H9 (cell line): ENCODE data around the gene ERO1A. TPM values are rescaled to one million over a fixed set of nuclear protein-coding genes. Genes with fewer than 3 reads are reported as not detected.
A peak's percentile ranks its signal among the peaks of the same experiment; 100 is the strongest.
"Not testable (repeated sequence)": the region's sequence is repeated elsewhere in the genome, so short reads cannot be mapped to it uniquely, and the experiment has no call there.

Experiments used
- DNase-seq: peaks from one replicate; pipeline ENCODE4 v3.0.0-alpha.2; 2017
- H2AFZ ChIP-seq: one replicate; pipeline ENCODE4 v1.6.1; 2013; ENCODE audit warnings: mild to moderate bottlenecking, low read length, control low read depth, moderate library complexity
- H2AK5ac ChIP-seq: 2 replicates; pipeline ENCODE4 v1.6.1; 2013; ENCODE audit warnings: low read length, control low read depth, mixed read lengths; ENCODE audit not compliant: insufficient read length
- H2BK120ac ChIP-seq: one replicate; pipeline ENCODE4 v1.6.1; 2013; ENCODE audit warnings: low read depth, mild to moderate bottlenecking, low read length, control low read depth, inconsistent platforms; ENCODE audit not compliant: poor library complexity, severe bottlenecking
- H2BK12ac ChIP-seq: 2 replicates; pipeline ENCODE4 v1.6.1; 2013; ENCODE audit warnings: low read length, control low read depth, mixed read lengths, low read depth; ENCODE audit not compliant: insufficient read length
- H2BK15ac ChIP-seq: 2 replicates; pipeline ENCODE4 v1.6.1; 2013; ENCODE audit warnings: low read depth, low read length, control low read depth
- H2BK20ac ChIP-seq: one replicate; pipeline ENCODE4 v1.6.1; 2013; ENCODE audit warnings: low read depth, mild to moderate bottlenecking, low read length, control low read depth, inconsistent platforms; ENCODE audit not compliant: poor library complexity, severe bottlenecking
- H2BK5ac ChIP-seq: 2 replicates; pipeline ENCODE4 v1.6.1; 2013; ENCODE audit warnings: low read length, control low read depth, mixed read lengths; ENCODE audit not compliant: insufficient read length
- H3K14ac ChIP-seq: 2 replicates; pipeline ENCODE4 v1.6.1; 2013; ENCODE audit warnings: low read length, control low read depth; ENCODE audit not compliant: insufficient read depth
- H3K18ac ChIP-seq: 2 replicates; pipeline ENCODE4 v1.6.1; 2013; ENCODE audit warnings: low read depth, mild to moderate bottlenecking, mixed read lengths, low read length, control low read depth; ENCODE audit not compliant: insufficient read length
- H3K23ac ChIP-seq: 2 replicates; pipeline ENCODE4 v1.6.1; 2013; ENCODE audit warnings: low read length, control low read depth, mixed read lengths, low read depth; ENCODE audit not compliant: insufficient read length
- H3K23me2 ChIP-seq: 2 replicates; pipeline ENCODE4 v1.6.1; 2013; ENCODE audit warnings: low read depth, mild to moderate bottlenecking, mixed read lengths, low read length, control low read depth; ENCODE audit not compliant: insufficient read length, poor library complexity, severe bottlenecking
- H3K27ac ChIP-seq: 2 replicates; pipeline ENCODE4 v1.5.1; 2013; ENCODE audit warnings: low read length, control low read depth, mixed read lengths, low read depth; ENCODE audit not compliant: insufficient read length
- H3K27me3 ChIP-seq: 2 replicates; pipeline ENCODE4 v1.6.1; 2013; ENCODE audit warnings: low read length, control low read depth, inconsistent platforms; ENCODE audit not compliant: insufficient read depth
- H3K4ac ChIP-seq: 2 replicates; pipeline ENCODE4 v1.6.1; 2013; ENCODE audit warnings: low read depth, mild to moderate bottlenecking, control low read depth, inconsistent platforms, low read length, moderate library complexity
- H3K4me1 ChIP-seq: 2 replicates; pipeline ENCODE4 v1.6.1; 2013; ENCODE audit warnings: low read length, control low read depth, inconsistent platforms; ENCODE audit not compliant: insufficient read depth
- H3K4me2 ChIP-seq: 2 replicates; pipeline ENCODE4 v1.6.1; 2013; ENCODE audit warnings: low read length, control low read depth, mixed read lengths; ENCODE audit not compliant: insufficient read length, insufficient read depth
- H3K56ac ChIP-seq: 2 replicates; pipeline ENCODE4 v1.6.1; 2013; ENCODE audit warnings: low read depth, mild to moderate bottlenecking, mixed read lengths, low read length, control low read depth; ENCODE audit not compliant: insufficient read length
- H3K79me1 ChIP-seq: 2 replicates; pipeline ENCODE4 v1.6.1; 2013; ENCODE audit warnings: low read depth, mild to moderate bottlenecking, moderate library complexity, low read length, control low read depth, inconsistent platforms; ENCODE audit not compliant: insufficient read depth, poor library complexity, severe bottlenecking
- H3K79me2 ChIP-seq: 2 replicates; pipeline ENCODE4 v1.6.1; 2013; ENCODE audit warnings: low read length, control low read depth, inconsistent platforms; ENCODE audit not compliant: insufficient read depth
- H3K9ac ChIP-seq: 2 replicates; pipeline ENCODE4 v1.6.1; 2013; ENCODE audit warnings: low read length, control low read depth, mixed read lengths; ENCODE audit not compliant: insufficient read length; ENCODE audit errors: extremely low read depth
- H3K9me3 ChIP-seq: one replicate; pipeline ENCODE4 v1.6.1; 2013; ENCODE audit warnings: low read depth, low read length, inconsistent platforms; ENCODE audit not compliant: control insufficient read depth
- H3T11ph ChIP-seq: one replicate; pipeline ENCODE4 v1.6.1; 2013; ENCODE audit warnings: mild to moderate bottlenecking, low read length, control low read depth, inconsistent platforms
- H4K20me1 ChIP-seq: one replicate; pipeline ENCODE4 v1.6.1; 2013; ENCODE audit not compliant: control insufficient read depth, insufficient read length, insufficient read depth
- H4K5ac ChIP-seq: 2 replicates; pipeline ENCODE4 v1.6.1; 2013; ENCODE audit warnings: low read depth, mild to moderate bottlenecking, mixed read lengths, low read length, control low read depth; ENCODE audit not compliant: insufficient read length
- H4K8ac ChIP-seq: replicated peaks from 2 replicates; pipeline ENCODE4 v1.6.1; 2013; ENCODE audit warnings: low read length, control low read depth, mixed read lengths, low read depth; ENCODE audit not compliant: insufficient read length
- H4K91ac ChIP-seq: 2 replicates; pipeline ENCODE4 v1.6.1; 2013; ENCODE audit warnings: low read depth, mild to moderate bottlenecking, moderate library complexity, mixed read lengths, low read length, control low read depth; ENCODE audit not compliant: insufficient read length
- H3K27ac Mint-ChIP-seq, 3 experiments: 2 replicates in 2 of 3; 3 replicates in 1 of 3; pipeline ENCODE4 v1.8.0; 2020 to 2021; ENCODE audit warnings: mixed read lengths in 3 of 3, mild to moderate bottlenecking in 1 of 3, moderate library complexity in 1 of 3
- H3K27me3 Mint-ChIP-seq: 2 replicates; pipeline ENCODE4 v1.8.0; 2021; ENCODE audit warnings: low read depth, mild to moderate bottlenecking, moderate library complexity, mixed read lengths
- H3K36me3 Mint-ChIP-seq, 3 experiments: 2 replicates in 2 of 3; 3 replicates in 1 of 3; pipeline ENCODE4 v1.8.0; 2020 to 2021; ENCODE audit warnings: low read depth in 3 of 3, mixed read lengths in 3 of 3; ENCODE audit not compliant: insufficient read depth in 1 of 3
- H3K4me1 Mint-ChIP-seq, 2 experiments: 2 replicates each; pipeline ENCODE4 v1.8.0; 2020; ENCODE audit warnings: mixed read lengths in 2 of 2
- H3K4me3 Mint-ChIP-seq, 2 experiments: 2 replicates in 1 of 2; 3 replicates in 1 of 2; pipeline ENCODE4 v1.8.0; 2020 to 2021; ENCODE audit warnings: mild to moderate bottlenecking in 2 of 2, mixed read lengths in 2 of 2, moderate library complexity in 1 of 2
- H3K9me3 Mint-ChIP-seq, 2 experiments: 2 replicates in 1 of 2; 3 replicates in 1 of 2; pipeline ENCODE4 v1.8.0; 2020; ENCODE audit warnings: mild to moderate bottlenecking in 2 of 2, mixed read lengths in 2 of 2, moderate library complexity in 1 of 2
- WGBS: extraction: QIAGEN DNeasy Blood & Tissue Kit; methylation state at CpG from one replicate; pipeline ENCODE4 v1.1.7; 2013; ENCODE audit warnings: missing lambda C conversion rate, low lambda C conversion rate, mixed read lengths; ENCODE audit not compliant: insufficient read length; ENCODE audit errors: extremely low coverage; 5-methylcytosine and 5-hydroxymethylcytosine counted together
- total RNA-seq: library from RNA; stranded (reverse); gene quantifications from 2 replicates; pipeline ENCODE4 v1.2.1, GENCODE V29; 2021
- TF ChIP-seq, protein P1 (sequence below): fragments of 200-600 bp; sonication (generic); conservative IDR thresholded peaks from 3 replicates; pipeline ENCODE4 v1.8.0; 2021; ENCODE audit warnings: antibody characterized with exemption, mild to moderate bottlenecking

ERO1A gene
- total RNA-seq, 1 experiment from 2014 or later = 37.1 TPM

DNA sequence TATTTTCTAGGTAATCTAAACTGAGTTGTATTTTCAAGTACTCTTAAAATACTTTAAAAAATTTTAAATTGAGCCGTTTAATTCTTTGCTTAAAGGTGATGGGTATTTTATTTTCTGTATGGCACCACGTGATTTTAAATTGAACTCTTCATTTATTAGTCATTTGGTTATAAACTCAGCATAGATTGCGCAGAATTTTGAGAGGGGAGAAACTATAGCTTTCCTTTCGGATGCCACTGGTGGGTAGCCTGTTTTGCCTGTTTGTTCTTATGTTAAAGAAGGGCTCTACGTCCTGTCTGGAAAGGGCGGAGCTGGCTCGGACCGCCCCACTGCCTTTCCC lies 34.2 kb upstream of the ERO1A start:
- Histone ChIP-seq H3K4ac (no peak overlapping the region), H3T11ph (no peak overlapping the region), H3K14ac (no peak overlapping the region), H3K27me3 (no peaks in the 10 kb centered on the region), H4K20me1 (no peaks in the 10 kb centered on the region), H4K5ac (no peak overlapping the region), H2BK5ac (no peak overlapping the region), H2BK120ac (no peak overlapping the region), H2AK5ac (no peak overlapping the region), H3K27ac (no peak overlapping the region), H3K56ac (no peak overlapping the region), H4K91ac (no peak overlapping the region), H2BK20ac (no peak overlapping the region), H3K9me3 (no peaks in the 10 kb centered on the region), H2AFZ (no peak overlapping the region), H3K9ac (no peak overlapping the region), H3K79me1 (no peaks in the 10 kb centered on the region), H2BK15ac (no peak overlapping the region), H3K4me2 (peak overlapping the region; percentile 16), H3K79me2 (no peaks in the 10 kb centered on the region; the same call in 1 of the 2 replicates), H2BK12ac (no peak overlapping the region), H4K8ac (no peak overlapping the region), H3K23ac (no peak overlapping the region), H3K23me2 (peaks cover 5% of the 10 kb centered on the region), H3K18ac (no peak overlapping the region), H3K4me1 (peaks cover 8% of the 10 kb centered on the region; the same call in 1 of the 2 replicates)
- Mint-ChIP-seq H3K27me3 (no peaks in the 10 kb centered on the region), H3K4me1 (peaks cover 18 to 40% of the 10 kb centered on the region in 2 experiments), H3K27ac (peak overlapping the region; percentile 90 to 99 (median 94); a peak in 6 of 7 replicates), H3K9me3 (no peaks in the 10 kb centered on the region), H3K4me3 (peak overlapping the region; percentile 96 to 98), H3K36me3 (peaks cover 19 to 56% (median 38%) of the 10 kb centered on the region in 3 experiments)
- TF ChIP-seq, protein P1, sequence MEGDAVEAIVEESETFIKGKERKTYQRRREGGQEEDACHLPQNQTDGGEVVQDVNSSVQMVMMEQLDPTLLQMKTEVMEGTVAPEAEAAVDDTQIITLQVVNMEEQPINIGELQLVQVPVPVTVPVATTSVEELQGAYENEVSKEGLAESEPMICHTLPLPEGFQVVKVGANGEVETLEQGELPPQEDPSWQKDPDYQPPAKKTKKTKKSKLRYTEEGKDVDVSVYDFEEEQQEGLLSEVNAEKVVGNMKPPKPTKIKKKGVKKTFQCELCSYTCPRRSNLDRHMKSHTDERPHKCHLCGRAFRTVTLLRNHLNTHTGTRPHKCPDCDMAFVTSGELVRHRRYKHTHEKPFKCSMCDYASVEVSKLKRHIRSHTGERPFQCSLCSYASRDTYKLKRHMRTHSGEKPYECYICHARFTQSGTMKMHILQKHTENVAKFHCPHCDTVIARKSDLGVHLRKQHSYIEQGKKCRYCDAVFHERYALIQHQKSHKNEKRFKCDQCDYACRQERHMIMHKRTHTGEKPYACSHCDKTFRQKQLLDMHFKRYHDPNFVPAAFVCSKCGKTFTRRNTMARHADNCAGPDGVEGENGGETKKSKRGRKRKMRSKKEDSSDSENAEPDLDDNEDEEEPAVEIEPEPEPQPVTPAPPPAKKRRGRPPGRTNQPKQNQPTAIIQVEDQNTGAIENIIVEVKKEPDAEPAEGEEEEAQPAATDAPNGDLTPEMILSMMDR = no peak
- DNase-seq = no peak
- no CpG with 5 or more reads among the region's 8 CpGs for WGBS

- not testable (repeated sequence) for H3K23me2 ChIP-seq, H3K9me3 ChIP-seq, H2BK15ac ChIP-seq, H3K79me2 ChIP-seq, H2BK5ac ChIP-seq, H2BK20ac ChIP-seq, H2BK120ac ChIP-seq, H3K56ac ChIP-seq, H3K4me2 ChIP-seq, H2BK12ac ChIP-seq, H3K4me1 ChIP-seq, H3K14ac ChIP-seq, H4K91ac ChIP-seq, H3K79me1 ChIP-seq, H3K27me3 Mint-ChIP-seq, H4K8ac ChIP-seq, H3T11ph ChIP-seq, H2AFZ ChIP-seq, H3K4ac ChIP-seq, H3K27ac ChIP-seq, H3K23ac ChIP-seq, H3K9ac ChIP-seq, H4K5ac ChIP-seq, H2AK5ac ChIP-seq, H3K27me3 ChIP-seq, H3K9me3 Mint-ChIP-seq, H4K20me1 ChIP-seq, H3K18ac ChIP-seq
- peak overlapping the region; percentile 50 to 68; a peak in 3 of 5 replicates for H3K4me3 Mint-ChIP-seq
- peaks cover 15 to 36% of the 10 kb centered on the region in 2 experiments for H3K4me1 Mint-ChIP-seq
- peak; percentile 30 for DNase-seq
- WGBS = no CpG with 5 or more reads among the region's 15 CpGs
- H3K27ac Mint-ChIP-seq = peak overlapping the region; percentile 91 to 96 (median 96); a peak in 5 of 7 replicates
- H3K36me3 Mint-ChIP-seq = peaks cover 19 to 56% (median 37%) of the 10 kb centered on the region in 3 experiments; a peak in 6 of 7 replicates
These were observed 33.7 kb upstream of the ERO1A start for GRCh38 chr14:52729035-52729434.
